ENCODE data around the gene PRRG3.
"Not testable (repeated sequence)": the region's sequence is repeated elsewhere in the genome, so short reads cannot be mapped to it uniquely, and the experiment has no call there.

The PRRG3 gene

DNA sequence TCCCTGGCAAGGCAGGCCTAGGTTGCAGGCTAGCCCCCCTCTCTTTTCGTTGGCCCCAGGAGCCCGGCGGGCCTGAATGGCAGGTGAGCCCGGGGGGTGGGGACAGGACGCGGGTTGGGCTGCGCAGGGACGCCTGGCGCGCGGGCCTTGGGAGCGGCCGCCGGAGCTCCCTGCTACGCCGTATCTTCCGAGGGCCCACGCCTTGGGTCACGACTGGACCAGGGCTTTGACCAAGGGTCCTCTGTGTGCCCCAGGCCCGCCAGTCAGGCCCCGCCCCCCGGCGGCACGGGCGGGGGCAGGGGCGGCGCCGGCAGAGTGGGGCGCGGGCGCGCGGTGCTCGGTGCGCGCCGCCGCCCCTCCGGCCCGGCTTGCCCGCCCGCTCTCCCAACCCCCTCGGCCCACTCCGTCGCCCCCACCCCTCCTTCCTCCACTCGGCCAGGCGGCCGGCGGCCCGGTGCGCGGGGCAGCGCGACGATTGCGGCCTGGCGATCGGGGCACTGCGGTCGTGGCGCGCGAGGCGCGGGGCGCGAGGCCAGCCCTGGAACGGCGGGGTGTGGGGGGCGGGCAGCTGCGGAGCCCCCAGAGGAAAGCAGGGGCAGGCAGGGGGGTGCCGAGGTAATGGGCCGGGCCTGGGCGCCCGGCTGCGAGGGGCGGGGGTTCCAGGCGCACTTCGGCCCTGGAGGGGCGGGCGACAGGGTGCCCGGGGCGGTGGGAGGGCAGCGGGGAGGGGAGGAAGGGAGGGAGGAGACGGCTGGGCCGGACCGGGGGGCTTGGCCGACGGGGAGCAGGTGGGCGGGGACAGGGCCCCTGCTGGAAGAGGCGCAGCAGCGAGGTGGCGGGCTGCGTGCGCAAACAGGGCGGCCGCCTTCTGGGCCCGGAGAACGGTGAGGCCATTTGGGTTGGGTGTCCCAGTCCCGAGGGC, at the start of gene PRRG3:
TSS of gene PRRG3 (plus strand) at position 798 of the 922 bp plus-strand sequence. CDS start 3,357 bp downstream, outside the sequence.
- Mint-ChIP-seq H3K4me1 (no peaks in the 10 kb centered on the region), H3K27ac (no peak within 1 kb of the TSS), H3K27me3 (peaks cover 20% of the 10 kb centered on the region), H3K9me3 (no peaks in the 10 kb centered on the region), H3K4me3 (no peak within 1 kb of the TSS), H3K36me3 (ENCODE audit: low read depth) (no peaks in the 10 kb centered on the region)
- ATAC-seq, result no peak
- DNase-seq, result no peak

DNA sequence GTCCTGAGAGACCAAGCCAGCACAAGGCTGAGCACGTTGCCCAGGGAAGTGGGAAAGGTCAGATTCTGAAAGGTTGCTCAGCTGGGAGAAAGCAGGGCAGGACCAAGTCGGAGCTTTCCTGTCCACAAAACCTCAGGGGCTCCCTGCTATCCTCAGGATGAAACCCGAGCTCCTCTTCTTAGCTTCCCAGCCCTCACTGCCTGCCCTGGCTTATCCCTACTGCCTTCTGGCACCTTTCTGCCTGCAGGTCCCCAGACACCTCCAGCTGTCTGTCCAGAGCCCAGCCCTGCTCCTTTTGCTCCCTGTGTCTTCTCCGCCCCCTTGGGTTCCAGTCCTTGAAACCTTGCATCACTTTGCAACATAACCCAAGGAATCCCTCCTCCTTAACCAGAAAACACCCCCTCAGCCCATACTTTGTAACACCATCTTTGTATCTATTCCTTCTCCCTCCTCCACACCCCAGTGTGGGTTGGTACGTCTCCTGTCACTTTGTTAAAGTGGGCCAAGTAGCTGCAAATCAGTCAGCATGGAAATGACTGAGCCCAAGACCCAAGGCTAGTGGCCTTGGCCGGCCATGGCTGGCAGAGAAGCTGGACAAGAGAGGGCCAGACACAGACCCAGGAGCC, 20.0 kb upstream of the PRRG3 start:
- H3K36me3 Mint-ChIP-seq (ENCODE audit: low read depth), result no peaks in the 10 kb centered on the region
- H3K9me3 Mint-ChIP-seq, result no peaks in the 10 kb centered on the region
- DNase-seq (no peak), ATAC-seq (no peak)
- H3K27me3 Mint-ChIP-seq, result no peaks in the 10 kb centered on the region
- H3K27ac Mint-ChIP-seq, result no peak overlapping the region
- no peak overlapping the region for H3K4me3 Mint-ChIP-seq
- no peaks in the 10 kb centered on the region for H3K4me1 Mint-ChIP-seq

DNA sequence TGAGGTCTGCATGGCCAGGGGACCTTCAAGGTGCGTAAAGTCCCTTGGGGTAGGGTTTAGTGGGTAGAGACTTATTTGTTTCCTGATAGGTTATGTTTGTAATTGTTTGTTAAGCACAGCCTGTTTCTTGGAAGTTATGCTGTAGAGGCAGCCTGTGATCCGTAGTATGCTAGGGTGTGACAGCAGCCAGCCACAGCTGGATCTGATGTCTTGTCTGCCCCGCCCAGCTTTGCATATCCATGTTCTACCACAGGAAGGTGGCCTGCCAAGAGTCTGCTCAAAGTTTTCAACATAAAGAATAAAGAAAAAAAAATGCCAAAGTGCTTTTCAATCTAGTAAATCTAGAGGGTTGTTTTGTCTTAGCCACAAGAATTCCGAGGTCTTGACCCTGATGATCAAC, 19.1 kb upstream of the PRRG3 start:
- no peaks in the 10 kb centered on the region for H3K9me3 Mint-ChIP-seq
- no peaks in the 10 kb centered on the region for H3K4me1 Mint-ChIP-seq
- H3K27ac Mint-ChIP-seq, result no peak overlapping the region
- no peak overlapping the region for H3K4me3 Mint-ChIP-seq
- H3K36me3 Mint-ChIP-seq (ENCODE audit: low read depth), result no peaks in the 10 kb centered on the region
- DNase-seq, result no peak
- H3K27me3 Mint-ChIP-seq, result no peaks in the 10 kb centered on the region
- no peak for ATAC-seq

DNA sequence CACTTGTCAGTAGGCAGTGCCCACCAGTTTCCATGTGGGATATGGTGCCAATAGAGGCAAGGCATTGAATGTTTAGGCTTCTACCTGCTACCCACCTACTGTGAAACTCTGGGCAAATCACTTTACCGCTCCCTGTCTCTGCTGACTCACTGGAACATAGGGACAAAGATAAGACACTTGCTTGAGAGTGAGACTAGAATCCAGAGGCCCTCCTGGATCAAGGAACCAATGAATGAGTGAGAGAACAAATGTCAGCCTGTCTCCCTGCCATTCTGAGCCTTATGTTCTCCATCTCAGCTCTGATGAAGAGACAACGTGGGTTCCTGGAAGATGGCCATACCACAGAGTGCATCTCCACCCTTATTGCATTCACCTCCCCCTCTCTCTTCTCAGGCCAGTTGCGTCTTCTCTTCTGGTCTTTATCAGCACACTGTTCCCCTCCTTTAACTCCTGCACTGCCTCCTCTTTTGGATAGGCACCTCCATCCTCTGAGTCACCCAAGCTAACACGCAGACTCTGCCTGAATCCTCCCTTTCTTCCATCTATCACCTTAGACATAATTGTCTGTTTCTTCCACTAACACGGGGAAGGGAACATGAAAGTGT, 15.4 kb upstream of the PRRG3 start:
- Mint-ChIP-seq H3K4me3 (no peak overlapping the region), H3K9me3 (no peaks in the 10 kb centered on the region), H3K27ac (no peak overlapping the region), H3K4me1 (no peaks in the 10 kb centered on the region), H3K36me3 (ENCODE audit: low read depth) (no peaks in the 10 kb centered on the region), H3K27me3 (no peaks in the 10 kb centered on the region)
- no peak for ATAC-seq
- no peak for DNase-seq

DNA sequence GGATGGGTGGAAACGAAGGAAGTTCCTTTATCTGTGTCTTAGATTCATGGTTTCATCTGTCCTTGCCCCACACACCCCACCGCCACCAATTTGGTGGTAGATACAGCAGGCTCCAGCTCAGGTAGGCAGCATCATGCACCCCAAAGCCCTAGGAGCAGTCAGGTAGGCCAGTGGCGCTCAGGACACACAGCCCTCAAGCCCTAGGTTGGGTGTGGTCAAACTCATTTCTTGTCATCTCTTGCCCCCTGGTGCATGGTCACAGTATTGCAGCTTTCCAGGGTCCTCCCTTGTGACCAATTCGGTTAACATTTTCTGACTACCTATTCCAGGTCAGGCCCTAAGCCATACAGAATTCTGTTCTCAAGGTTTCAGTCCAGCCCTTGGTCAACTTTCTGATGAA, 14.5 kb upstream of the PRRG3 start:
- Mint-ChIP-seq H3K4me1 (no peaks in the 10 kb centered on the region), H3K4me3 (no peak overlapping the region), H3K36me3 (ENCODE audit: low read depth) (no peaks in the 10 kb centered on the region), H3K9me3 (no peaks in the 10 kb centered on the region), H3K27ac (no peak overlapping the region), H3K27me3 (no peaks in the 10 kb centered on the region)
- peak; percentile 49 for ATAC-seq
- DNase-seq, result peak; percentile 60

DNA sequence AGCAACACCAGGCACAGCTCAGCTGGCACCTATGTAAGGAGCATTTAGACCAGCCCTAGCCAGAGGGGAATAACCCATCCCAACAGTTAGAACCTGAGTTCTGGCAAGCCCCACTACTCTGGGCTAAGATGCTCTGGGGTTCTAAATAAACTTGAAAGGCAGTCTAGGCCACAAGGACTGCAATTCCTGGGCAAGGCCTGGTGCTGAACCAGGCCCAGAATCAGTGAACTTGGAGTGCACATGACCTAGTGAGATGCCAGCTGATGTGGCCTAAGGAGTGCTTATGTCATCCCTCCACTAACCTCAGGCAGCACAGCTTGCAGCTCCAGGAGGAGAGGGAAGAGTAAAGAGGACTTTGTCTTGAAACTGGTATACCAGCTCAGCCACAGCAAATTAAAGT, 7.6 kb upstream of the PRRG3 start:
- Mint-ChIP-seq H3K27me3 (no peaks in the 10 kb centered on the region), H3K4me1 (no peaks in the 10 kb centered on the region), H3K27ac (no peak overlapping the region), H3K9me3 (no peaks in the 10 kb centered on the region), H3K36me3 (ENCODE audit: low read depth) (no peaks in the 10 kb centered on the region), H3K4me3 (no peak overlapping the region)
- DNase-seq (no peak), ATAC-seq (no peak)

DNA sequence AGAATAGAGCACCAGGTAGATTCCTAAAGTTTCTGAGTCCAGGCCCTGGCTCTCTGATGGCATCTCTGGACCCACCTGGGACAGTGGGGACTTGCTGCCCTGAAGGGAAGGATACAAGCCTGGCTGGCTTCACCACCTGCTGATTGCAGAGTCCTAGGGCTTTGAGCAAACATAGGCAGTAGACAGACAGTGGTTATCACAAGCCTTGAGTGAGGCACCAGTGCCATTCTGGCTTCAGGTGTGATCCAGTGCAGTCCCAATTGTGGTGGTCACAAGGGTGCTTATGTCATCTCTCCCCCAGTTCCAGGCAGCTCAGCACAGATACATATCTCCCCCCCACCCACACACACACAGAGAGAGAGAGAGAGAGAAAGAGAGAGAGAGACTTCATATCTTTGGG, 6.6 kb upstream of the PRRG3 start:
- Mint-ChIP-seq H3K27ac (no peak overlapping the region), H3K27me3 (peaks cover 6% of the 10 kb centered on the region), H3K36me3 (ENCODE audit: low read depth) (no peaks in the 10 kb centered on the region), H3K9me3 (no peaks in the 10 kb centered on the region), H3K4me3 (no peak overlapping the region), H3K4me1 (no peaks in the 10 kb centered on the region)
- DNase-seq (no peak), ATAC-seq (no peak)

DNA sequence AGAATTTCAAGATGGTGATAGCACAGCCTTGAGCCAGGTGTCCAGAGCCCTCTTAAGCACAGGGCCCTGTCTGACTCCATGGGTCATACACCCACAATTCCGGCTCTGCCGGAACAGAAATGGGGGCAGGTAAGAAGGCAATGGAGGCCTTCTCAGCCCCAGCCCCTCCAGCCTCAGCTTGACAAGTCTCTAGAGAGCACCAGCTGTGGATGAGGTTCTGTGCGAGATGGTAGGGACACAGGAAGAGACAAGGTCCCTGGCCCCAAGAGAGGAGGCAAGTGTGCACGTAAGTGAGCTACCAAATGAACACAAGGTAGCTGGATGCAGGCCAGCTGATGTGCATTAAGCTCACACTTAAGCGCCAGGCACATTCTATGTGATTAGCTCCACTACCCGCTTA, 2.4 kb upstream of the PRRG3 start:
- no peaks in the 10 kb centered on the region for H3K9me3 Mint-ChIP-seq
- peaks cover 20% of the 10 kb centered on the region for H3K27me3 Mint-ChIP-seq
- no peak overlapping the region for H3K27ac Mint-ChIP-seq
- ATAC-seq (no peak), DNase-seq (no peak)
- H3K4me1 Mint-ChIP-seq, result no peaks in the 10 kb centered on the region
- no peaks in the 10 kb centered on the region for H3K36me3 Mint-ChIP-seq (ENCODE audit: low read depth)
- no peak overlapping the region for H3K4me3 Mint-ChIP-seq

DNA sequence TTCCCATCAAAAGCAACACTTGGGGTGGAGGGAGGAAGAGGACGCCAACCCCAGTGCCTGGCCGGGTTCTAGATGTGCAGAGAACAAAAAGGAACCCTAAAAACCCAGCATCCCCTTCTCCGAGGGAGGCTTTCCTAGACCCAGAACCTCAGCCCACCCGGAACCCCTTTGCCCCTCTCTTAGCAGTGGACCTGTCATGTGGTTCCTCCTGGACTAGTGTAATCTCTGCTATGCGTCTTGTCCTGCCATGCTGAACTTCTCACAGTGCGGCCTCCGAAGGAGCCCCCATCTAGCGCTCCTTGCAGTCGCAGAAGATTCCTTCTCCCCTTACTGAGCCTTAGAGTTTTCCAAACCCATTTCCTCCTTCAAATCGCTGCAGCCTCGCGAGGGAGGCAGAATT, 1.1 kb upstream of the PRRG3 start:
- DNase-seq (no peak), ATAC-seq (no peak)
- Mint-ChIP-seq H3K4me3 (no peak overlapping the region), H3K27ac (no peak overlapping the region), H3K36me3 (ENCODE audit: low read depth) (no peaks in the 10 kb centered on the region), H3K9me3 (no peaks in the 10 kb centered on the region), H3K4me1 (no peaks in the 10 kb centered on the region), H3K27me3 (peaks cover 20% of the 10 kb centered on the region)

DNA sequence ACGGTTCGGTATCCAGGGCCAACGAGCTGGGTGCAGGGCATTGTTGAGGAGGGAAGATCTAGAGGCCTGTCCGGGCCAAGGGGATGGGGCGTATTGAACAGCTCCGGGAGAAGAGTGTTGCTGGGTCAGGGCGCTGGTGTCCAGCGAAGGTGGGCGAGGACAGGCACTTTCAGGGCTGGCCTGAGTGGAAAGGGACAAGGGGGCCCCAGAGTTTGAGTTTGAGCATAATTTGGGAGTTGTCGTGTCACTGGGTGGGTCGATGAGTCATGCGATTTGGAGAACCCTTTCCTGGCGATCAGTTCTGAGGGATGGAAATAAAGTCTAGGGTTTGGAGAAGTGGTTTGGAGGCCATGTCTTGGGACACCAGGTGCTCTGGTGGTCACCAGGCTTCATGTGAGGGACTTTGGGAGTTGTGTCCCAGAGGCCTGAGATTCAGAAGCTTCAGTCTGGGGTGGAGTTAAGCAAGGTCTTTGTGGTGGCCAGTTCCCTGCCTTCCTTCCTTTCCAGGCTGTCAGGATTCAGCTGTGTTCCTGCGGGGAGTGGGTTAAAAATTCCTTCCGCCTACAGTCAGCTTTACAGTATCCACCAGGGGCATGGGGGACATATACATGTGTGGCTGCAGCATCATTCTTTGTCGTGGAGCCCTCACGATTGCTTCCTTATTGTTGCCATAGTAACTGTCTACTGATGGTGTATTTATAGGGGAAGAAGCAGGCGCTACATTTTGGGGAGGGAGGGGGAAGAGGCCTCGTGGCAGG, 504 bp downstream of the PRRG3 start:
- no peaks in the 10 kb centered on the region for H3K4me1 Mint-ChIP-seq
- H3K9me3 Mint-ChIP-seq, result no peaks in the 10 kb centered on the region
- no peak for DNase-seq

DNA sequence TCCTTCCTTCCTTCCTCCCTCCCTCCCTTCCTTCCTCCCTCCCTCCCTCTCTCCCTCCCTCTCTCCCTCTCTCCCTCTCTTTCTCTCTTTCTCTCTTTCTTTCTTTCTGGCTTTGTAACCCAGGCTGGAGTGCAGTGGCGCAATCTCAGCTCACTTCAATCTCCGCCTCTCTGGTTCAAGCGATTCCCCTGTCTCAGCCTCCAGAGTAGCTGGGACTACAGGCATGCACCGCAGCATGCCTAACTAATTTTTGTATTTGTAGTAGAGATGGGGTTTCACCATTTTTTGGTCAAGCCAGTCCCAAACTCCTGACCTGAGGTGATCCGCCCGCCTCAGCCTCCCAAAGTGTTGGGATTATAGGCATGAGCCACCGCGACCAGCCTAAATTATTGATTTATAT, 1.8 kb downstream of the PRRG3 start:
- H3K36me3 Mint-ChIP-seq (ENCODE audit: low read depth); H3K27ac Mint-ChIP-seq; ATAC-seq; H3K4me3 Mint-ChIP-seq; H3K9me3 Mint-ChIP-seq; H3K4me1 Mint-ChIP-seq; DNase-seq: not testable (repeated sequence)
- H3K27me3 Mint-ChIP-seq, result peaks cover 20% of the 10 kb centered on the region

More for the DNA sequence above, 504 bp downstream of the PRRG3 start:
- Mint-ChIP-seq H3K27ac (no peak overlapping the region), H3K4me3 (no peak overlapping the region), H3K36me3 (ENCODE audit: low read depth) (no peaks in the 10 kb centered on the region), H3K27me3 (peaks cover 20% of the 10 kb centered on the region)
- no peak for ATAC-seq

DNA sequence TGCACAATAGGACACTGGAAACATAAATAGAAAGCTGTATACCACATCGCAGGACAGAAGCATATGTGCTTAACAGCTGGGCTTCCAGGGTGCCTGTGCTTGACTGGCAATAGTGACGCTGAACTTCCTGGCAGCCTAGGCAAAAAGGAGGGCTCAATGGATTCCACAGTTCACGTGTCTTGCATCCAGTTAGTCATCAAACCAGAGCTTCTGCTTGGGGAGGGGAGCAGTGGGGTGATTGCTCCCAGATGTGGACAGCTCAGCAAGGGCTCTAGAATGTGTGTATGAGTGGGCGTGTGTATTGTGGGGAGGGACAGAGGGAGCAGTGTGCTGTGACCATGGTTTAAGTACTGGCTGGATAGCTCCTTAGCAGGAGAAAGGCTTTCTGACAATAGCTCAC, 2.3 kb downstream of the PRRG3 start:
- ATAC-seq (no peak), DNase-seq (no peak)
- Mint-ChIP-seq H3K27me3 (peaks cover 20% of the 10 kb centered on the region), H3K4me1 (no peaks in the 10 kb centered on the region), H3K27ac (no peak overlapping the region), H3K4me3 (no peak overlapping the region), H3K36me3 (ENCODE audit: low read depth) (no peaks in the 10 kb centered on the region), H3K9me3 (no peaks in the 10 kb centered on the region)

DNA sequence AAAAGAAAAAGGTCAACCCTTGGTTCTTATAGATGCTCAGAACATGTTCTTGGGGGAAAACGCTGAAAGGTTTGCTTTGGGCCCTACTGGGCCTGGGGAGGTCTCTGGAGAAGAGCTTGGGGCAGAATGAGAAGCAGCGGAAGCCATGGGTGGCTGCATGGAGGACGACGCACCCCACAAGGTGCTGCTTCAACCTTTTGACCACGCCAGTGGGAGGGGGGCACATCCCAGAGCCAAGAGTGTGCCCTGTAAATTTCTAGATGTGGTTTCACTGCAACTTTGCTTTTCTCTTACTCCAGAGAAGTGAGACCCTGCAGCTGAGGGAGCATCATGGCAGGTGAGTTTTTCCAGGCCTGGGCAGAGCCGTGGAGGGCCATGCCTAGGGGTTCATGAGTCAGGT, 3.2 kb downstream of the PRRG3 start:
- ATAC-seq (no peak), DNase-seq (no peak)
- Mint-ChIP-seq H3K4me3 (no peak overlapping the region), H3K9me3 (no peaks in the 10 kb centered on the region), H3K27me3 (peaks cover 16% of the 10 kb centered on the region), H3K36me3 (ENCODE audit: low read depth) (no peaks in the 10 kb centered on the region), H3K27ac (no peak overlapping the region), H3K4me1 (no peaks in the 10 kb centered on the region)

DNA sequence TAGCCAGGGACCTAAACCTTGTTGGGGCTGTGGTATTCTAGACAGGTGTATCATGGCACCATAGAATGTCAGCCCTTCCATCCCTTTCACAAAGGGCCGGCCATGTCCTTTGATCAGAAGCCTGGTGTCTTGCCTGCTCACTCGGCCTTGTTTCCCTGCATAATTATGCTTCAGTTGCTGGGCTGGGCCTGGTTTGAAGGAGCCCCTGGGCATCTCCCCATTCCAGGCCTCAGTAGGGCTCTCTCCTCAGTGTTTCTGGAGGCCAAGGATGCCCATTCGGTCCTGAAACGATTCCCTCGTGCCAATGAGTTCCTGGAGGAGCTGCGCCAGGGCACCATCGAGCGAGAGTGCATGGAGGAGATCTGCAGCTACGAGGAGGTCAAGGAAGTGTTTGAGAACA, 4.5 kb downstream of the PRRG3 start:
- Mint-ChIP-seq H3K27me3 (peaks cover 11% of the 10 kb centered on the region), H3K27ac (no peak overlapping the region), H3K4me3 (no peak overlapping the region), H3K36me3 (ENCODE audit: low read depth) (no peaks in the 10 kb centered on the region), H3K9me3 (no peaks in the 10 kb centered on the region), H3K4me1 (no peaks in the 10 kb centered on the region)
- DNase-seq, result no peak
- no peak for ATAC-seq
